RPMI8226 (cell line): ENCODE measurements around the gene KRTAP26-1.

Experiments used
- DNase-seq: peaks from one replicate; pipeline ENCODE4 v3.0.0-alpha.2; 2015

The KRTAP26-1 gene

DNA sequence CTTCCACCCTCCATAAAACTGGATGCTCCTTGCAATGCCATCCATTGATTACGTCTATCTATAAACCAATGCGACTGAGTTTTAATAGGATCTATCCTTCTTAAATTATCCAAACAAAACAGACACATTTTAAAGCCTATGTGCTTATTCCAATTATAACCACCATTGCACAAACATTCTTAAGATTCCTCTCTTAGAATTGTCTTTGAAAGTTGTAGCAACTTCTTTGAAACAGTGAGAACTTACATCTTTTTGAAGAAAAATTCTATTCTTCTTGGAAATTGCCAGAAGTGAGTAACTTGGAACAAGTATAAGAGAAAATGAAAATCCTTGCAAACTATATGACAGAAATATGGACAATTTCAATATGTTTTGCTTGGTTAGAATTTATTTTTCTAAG, at the start of gene KRTAP26-1:
Gene KRTAP26-1 (minus strand): TSS at position 101 of the 400 bp plus-strand sequence. CDS start 280 bp downstream, outside the sequence.
- no peak for DNase-seq

- no peak for DNase-seq
These were observed 35.8 kb upstream of the KRTAP26-1 start for GRCh38 chr21:30355906-30356305.

GRCh38 chr21:30354308-30355005, 34.3 kb upstream of the KRTAP26-1 start:
- no peak for DNase-seq

- DNase-seq: no peak
These were observed 31.4 kb upstream of the KRTAP26-1 start for GRCh38 chr21:30351534-30351933.

- DNase-seq: no peak
These were observed 29.5 kb upstream of the KRTAP26-1 start for GRCh38 chr21:30349572-30349971.

- DNase-seq: no peak
These were observed 28.4 kb upstream of the KRTAP26-1 start, which contains the start of gene KRTAP23-1 for GRCh38 chr21:30348506-30348905. Gene KRTAP23-1 (minus strand): TSS chr21:30348606. CDS start chr21:30348606, 0 bp downstream.

DNA sequence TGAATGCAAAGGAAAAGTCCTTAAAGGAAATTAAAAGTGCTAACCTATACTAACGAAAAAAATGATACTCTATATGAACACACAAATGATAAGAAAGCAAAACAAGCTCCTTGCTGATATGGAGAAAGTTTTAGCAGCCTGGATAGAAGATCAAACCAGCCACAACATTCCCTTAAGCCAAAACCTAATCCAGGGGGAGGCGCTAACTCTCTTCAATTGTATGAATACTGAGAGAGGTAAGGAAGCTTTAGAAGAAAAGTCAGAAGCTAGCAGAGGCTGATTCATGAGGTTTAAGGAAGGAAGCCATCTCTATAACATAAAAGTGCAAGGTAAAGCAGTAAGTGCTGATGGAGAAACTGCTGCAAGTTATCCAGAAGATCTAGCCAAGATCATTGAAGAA, 24.9 kb upstream of the KRTAP26-1 start:
- no peak for DNase-seq

- DNase-seq: peak; percentile 34
These were observed 20.8 kb upstream of the KRTAP26-1 start for GRCh38 chr21:30340714-30341573.

DNA sequence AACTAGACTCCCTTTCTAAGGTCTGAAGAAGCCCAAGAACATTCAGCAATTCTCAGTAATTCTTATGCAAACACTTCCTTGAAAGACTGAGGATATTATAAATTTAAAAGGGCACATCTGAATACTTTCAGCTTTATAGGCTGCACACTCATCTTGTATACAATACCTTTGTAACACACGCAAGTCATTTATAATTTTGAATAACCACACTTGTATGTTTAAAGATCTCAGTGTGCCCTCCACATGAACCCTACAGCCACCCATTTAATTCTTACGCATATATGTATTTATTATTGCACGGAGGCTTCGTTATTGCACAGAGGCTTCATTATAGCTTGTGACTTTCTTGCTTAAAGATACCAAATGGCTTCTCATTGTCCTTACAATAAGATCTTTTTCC, 18.6 kb upstream of the KRTAP26-1 start:
- DNase-seq: no peak

DNA sequence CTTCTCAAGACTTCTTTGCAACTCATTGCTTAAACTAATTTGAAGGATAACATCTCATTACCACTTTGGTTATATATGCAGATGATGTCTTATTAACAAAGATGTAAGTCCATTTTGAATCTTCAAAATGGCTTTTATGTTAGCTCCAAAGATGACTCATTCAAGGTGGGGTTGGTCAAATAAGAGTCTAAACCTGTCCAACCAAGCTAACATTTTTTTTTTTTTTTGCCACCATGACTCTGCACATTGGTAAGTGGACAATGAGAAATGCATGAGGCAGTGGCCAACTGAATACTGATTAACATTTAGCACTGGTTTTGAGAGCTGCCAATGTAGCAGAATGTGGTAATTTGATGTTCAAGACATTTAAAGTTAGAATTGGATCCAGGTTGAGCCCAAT, 17.7 kb upstream of the KRTAP26-1 start:
- DNase-seq: no peak

DNA sequence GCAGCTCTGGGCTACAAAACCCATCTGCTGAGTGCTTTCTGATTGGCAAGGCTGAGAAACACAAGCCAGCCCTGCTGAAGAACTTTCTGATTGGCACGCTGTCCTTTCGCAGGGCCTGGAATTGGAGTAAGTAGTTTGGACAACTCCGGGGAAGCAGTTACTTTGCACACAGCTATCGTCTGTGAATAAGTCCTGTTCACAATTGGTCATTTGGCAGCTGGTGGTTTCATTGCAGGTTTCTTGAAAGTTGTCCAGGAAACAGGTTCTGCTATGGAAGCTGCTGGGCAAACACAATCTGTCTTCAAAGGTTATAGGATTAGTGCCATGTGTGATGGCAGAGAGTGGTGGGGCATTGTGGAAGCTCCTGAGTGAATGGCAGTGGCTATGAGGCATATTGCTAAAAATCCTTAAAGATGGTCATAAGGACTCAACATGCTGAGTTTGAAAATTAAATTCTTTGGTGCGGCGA, 17.2 kb upstream of the KRTAP26-1 start, which contains the start of gene KRTAP27-1:
Gene KRTAP27-1 (minus strand): TSS at position 419 of the 469 bp plus-strand sequence. CDS start 26 bp downstream, at position 393.
- DNase-seq: no peak

- no peak for DNase-seq
These were observed 16.5 kb upstream of the KRTAP26-1 start for GRCh38 chr21:30336596-30336995.

- DNase-seq: no peak
These were observed 13.6 kb upstream of the KRTAP26-1 start for GRCh38 chr21:30333736-30334135.

GRCh38 chr21:30332681-30333080, 12.6 kb upstream of the KRTAP26-1 start:
- DNase-seq: no peak

DNA sequence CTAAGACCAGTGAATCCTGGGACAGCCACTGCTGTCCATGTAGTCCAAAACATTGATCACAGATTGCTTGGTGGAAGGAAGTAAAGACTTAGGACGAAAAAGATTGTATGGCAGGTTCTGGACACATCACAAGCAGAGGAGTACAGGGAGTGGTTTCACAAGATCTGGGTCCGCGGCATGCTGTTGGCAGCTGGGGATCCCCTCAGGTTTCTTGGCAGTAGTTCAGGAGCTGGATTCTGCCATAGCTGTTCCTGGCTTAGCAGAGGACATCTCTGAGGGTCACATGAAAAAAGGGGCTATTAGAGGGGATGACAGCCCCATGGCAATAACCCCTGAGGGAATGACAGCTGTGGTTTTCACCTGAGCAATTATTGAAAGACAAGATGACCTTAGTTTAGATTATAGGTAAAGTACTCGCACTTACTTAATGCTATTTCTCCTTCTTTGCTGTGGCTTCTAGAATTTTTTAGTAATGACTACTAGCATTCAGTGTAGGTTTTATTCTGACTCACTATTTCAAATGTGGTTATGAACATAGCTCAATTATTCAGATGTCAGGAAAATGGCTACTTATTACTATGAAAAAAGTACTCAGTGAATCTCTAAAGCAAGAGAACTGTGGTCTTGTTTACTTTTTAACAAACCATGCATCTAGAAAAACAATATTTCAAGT, 9.2 kb upstream of the KRTAP26-1 start:
- no peak for DNase-seq

DNA sequence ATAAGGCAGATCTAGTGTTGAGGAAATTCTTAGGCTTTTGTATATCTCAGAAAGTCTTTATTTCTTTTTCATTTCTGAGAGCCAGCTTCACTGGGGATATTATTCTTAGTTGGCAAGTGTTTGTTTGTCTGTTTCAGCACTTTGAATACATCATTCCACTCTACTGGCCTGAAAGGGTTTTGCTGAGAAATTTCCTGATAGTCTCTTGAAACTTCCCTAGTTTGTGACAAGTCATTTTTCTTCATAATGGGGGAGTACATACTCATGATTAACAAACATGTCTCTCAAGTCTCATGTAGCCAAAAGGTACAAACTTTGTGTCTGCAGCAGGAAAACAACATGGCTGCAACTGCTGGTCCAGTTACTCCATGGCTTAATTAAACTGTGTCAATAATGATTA, 6.3 kb upstream of the KRTAP26-1 start:
- DNase-seq: no peak

GRCh38 chr21:30315701-30316100, 4.4 kb downstream of the KRTAP26-1 start:
- DNase-seq: no peak

DNA sequence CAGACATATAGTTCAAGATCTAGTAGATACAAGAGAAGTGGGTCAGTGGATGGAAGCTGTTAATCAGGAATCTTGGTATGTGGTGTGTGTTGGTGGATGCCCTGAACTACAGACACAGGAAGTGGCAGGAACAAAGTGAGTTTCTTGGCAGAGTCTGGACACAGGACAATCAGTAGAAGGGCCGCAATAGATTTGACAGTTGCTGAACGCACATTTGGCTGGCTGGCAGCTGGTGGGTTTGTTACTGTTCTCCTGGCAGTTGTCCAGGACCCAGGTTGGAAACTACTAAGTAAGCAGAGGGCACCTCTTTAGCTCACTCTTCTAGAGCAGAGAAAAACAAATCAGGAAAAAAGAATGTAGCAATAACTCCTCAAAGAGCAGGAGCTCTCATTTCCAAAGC, 13.2 kb downstream of the KRTAP26-1 start:
- peak; percentile 15 for DNase-seq

DNA sequence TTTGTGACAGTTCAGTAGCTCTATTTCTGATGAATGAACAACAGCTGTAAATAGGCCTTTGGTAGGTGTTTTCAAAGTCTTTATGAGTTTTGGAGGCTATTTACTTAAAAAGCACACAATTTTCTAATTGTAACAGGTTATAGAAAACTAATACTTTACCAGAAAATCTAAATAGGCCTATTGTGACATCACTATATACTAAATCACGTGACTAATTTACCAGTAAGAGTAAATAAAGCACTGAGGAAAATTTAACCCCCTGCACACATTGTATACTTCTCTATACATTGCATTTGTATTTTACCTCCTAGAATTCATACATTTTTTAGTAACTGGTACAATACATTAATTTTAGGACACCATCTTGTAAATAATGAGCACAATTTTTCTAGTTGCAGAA, 15.0 kb downstream of the KRTAP26-1 start:
- no peak for DNase-seq

DNA sequence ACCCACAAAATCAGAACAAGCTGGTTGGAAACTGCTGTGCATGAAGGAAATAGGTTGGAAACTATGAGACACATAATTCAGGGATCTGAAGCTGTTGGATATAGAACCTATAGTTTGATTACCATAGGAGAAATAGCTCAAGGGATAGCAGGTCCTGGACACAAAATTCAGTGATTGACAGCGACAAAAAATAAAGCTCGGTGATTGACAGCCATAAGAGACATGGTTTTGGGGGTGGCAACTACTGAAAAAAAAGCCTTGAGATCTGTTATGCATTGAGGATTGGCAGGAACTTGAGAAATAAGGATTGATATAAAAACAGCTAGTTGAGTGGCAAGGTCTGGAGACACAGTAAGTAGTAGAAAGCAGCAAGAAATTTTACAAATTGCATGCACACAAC, 30.9 kb downstream of the KRTAP26-1 start, which contains the start of gene KRTAP25-1:
Gene KRTAP25-1 (minus strand): TSS at position 300 of the 400 bp plus-strand sequence. CDS start 24 bp downstream, at position 276.
- no peak for DNase-seq

- DNase-seq: no peak
These were observed 37.3 kb downstream of the KRTAP26-1 start, which contains the start of gene KRTAP24-1 for GRCh38 chr21:30282850-30283249. Gene KRTAP24-1 (minus strand): TSS chr21:30282950. CDS start chr21:30282932, 18 bp downstream.

DNA sequence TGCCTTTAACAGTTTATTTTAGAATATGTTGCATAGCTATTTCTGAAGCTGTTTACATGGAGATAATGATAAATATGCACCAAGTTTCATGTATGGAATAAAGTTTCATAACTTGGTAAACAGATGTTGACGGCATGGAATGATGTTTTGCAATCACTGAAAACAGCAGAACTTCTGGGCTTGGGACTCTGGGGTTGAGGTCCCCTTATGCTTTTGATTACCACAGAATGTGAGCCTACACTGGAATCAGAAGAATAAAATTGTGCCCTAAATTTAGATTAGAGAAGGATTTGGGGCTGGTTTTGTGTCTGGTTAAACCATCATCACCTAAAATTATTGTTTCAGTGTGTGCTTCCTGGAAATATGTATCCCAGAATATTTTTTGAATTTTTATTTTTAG, 48.5 kb downstream of the KRTAP26-1 start:
- no peak for DNase-seq

DNA sequence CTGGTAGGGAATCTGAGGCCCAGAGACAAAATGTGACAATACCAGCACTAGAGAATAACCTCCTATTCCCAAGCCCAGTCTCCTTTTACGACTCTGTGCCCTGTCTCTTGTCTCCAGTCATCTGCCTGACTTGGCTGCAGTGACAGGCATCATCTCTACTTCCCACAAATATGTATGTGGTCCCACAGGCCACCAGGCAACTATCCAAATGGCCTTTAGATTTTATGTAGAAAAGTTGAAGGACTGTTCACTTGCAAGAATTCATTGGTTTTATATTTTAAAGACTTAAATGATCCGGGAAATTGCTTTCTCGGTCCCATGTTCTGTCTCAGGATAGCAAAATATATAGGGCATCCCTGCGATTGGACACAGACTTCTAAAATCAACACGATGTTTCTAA, 49.0 kb downstream of the KRTAP26-1 start:
- no peak for DNase-seq
